Tibial nerve (tissue), 4 donors: ENCODE measurements around the gene HTR3A. TPM values are rescaled to one million over a fixed set of nuclear protein-coding genes. Genes with fewer than 3 reads are reported as not detected.

Experiments used
- DNase-seq, 2 donors: peaks; one replicate each; pipeline ENCODE4 v3.0.0-alpha.2; 2019; ENCODE audit warnings: low spot score in 2 of 2
- H3K27ac ChIP-seq, 4 donors: fragments of 200-600 bp; sonication (generic) in 3 of 4; one replicate each; pipeline ENCODE4 v1.5.1; 2017 to 2019; ENCODE audit warnings: mild to moderate bottlenecking in 1 of 4
- H3K27me3 ChIP-seq, 2 donors: fragments of 200-600 bp; sonication (generic) in 1 of 2; one replicate each; pipeline versions ENCODE4 v1.5.1 to v1.6.0; 2017 to 2019
- H3K36me3 ChIP-seq, 3 donors: fragments of 200-600 bp; sonication (generic); one replicate each; pipeline ENCODE4 v1.5.1; 2018 to 2019
- H3K4me1 ChIP-seq, 4 donors: fragments of 200-600 bp; sonication (generic) in 3 of 4; one replicate each; pipeline ENCODE4 v1.5.1; 2017 to 2019
- H3K4me3 ChIP-seq, 4 donors: fragments of 200-600 bp; sonication (generic) in 3 of 4; one replicate each; pipeline ENCODE4 v1.5.1; 2017 to 2019; ENCODE audit warnings: mild to moderate bottlenecking in 1 of 4, moderate library complexity in 1 of 4
- H3K9me3 ChIP-seq, 4 donors: fragments of 200-600 bp; sonication (generic) in 3 of 4; one replicate each; pipeline ENCODE4 v1.5.1; 2017 to 2019
- EP300 ChIP-seq, 2 donors: sonication (generic); formaldehyde crosslinking; IDR thresholded peaks; one replicate each; pipeline ENCODE4 v1.6.1; 2017; ENCODE audit warnings: antibody characterized with exemption in 2 of 2, mild to moderate bottlenecking in 1 of 2
- POLR2A ChIP-seq, 2 donors: fragments of 450-650 bp; IDR thresholded peaks; one replicate each; pipeline ENCODE4 v1.6.1; 2017; ENCODE audit warnings: antibody characterized with exemption in 2 of 2, mild to moderate bottlenecking in 2 of 2, moderate library complexity in 2 of 2
- WGBS, 2 donors: methylation state at CpG; one replicate each; pipeline ENCODE4 v1.1.5; 2018; 5-methylcytosine and 5-hydroxymethylcytosine counted together
- total RNA-seq, 4 donors: library from RNA; depleted of rRNA; stranded (reverse); fragments of >200 nt; gene quantifications; one replicate each; pipeline ENCODE4 v1.1.0, GENCODE V29; 2016
- TF ChIP-seq, protein P1 (sequence below), 5 experiments: fragments of 200-600 bp in 3 of 5; fragments of 450-650 bp in 2 of 5; sonication (generic) in 3 of 5; IDR thresholded peaks; one replicate each; pipeline ENCODE4 v1.5.1; 2016 to 2019; ENCODE audit warnings: antibody characterized with exemption in 5 of 5, mild to moderate bottlenecking in 3 of 5, moderate library complexity in 2 of 5

The HTR3A gene
- total RNA-seq, 4 donors from 2014 or later: not detected

DNA sequence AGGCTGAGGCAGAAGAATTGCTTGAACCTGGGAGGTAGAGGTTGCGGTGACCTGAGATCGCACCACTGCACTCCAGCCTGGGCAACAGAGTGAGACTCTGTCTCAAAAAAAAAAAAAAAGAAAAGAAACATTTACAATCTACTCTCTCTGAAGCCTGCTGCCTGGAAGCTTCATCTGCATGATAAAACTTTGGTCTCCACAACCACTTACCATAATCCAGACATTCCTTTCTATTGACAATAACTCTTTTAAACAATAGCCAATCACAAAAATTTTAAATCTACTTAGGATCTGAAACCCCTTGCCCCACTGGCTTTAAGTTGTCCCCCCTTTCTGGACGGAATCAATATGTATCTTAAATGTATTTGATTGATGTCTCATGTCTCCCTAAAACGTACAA lies 25.0 kb upstream of the HTR3A start:
- H3K27me3 ChIP-seq: peaks cover 0 to 27% of the 10 kb centered on the region in 2 donors
- H3K9me3 ChIP-seq: no peaks in the 10 kb centered on the region
- no peaks in the 10 kb centered on the region for H3K36me3 ChIP-seq
- no peak for DNase-seq
- no peaks in the 10 kb centered on the region for H3K4me1 ChIP-seq
- 68 to 80% methylated on average over 4 of the region's 4 CpGs for WGBS, 2 donors
- TF ChIP-seq, protein P1, sequence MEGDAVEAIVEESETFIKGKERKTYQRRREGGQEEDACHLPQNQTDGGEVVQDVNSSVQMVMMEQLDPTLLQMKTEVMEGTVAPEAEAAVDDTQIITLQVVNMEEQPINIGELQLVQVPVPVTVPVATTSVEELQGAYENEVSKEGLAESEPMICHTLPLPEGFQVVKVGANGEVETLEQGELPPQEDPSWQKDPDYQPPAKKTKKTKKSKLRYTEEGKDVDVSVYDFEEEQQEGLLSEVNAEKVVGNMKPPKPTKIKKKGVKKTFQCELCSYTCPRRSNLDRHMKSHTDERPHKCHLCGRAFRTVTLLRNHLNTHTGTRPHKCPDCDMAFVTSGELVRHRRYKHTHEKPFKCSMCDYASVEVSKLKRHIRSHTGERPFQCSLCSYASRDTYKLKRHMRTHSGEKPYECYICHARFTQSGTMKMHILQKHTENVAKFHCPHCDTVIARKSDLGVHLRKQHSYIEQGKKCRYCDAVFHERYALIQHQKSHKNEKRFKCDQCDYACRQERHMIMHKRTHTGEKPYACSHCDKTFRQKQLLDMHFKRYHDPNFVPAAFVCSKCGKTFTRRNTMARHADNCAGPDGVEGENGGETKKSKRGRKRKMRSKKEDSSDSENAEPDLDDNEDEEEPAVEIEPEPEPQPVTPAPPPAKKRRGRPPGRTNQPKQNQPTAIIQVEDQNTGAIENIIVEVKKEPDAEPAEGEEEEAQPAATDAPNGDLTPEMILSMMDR (IDR thresholded peaks at IDR 0.05): no peak
- TF ChIP-seq EP300 (IDR thresholded peaks at IDR 0.05) (no peak), POLR2A (IDR thresholded peaks at IDR 0.05) (no peak)
- H3K4me3 ChIP-seq: no peak overlapping the region
- H3K27ac ChIP-seq: no peak overlapping the region

DNA sequence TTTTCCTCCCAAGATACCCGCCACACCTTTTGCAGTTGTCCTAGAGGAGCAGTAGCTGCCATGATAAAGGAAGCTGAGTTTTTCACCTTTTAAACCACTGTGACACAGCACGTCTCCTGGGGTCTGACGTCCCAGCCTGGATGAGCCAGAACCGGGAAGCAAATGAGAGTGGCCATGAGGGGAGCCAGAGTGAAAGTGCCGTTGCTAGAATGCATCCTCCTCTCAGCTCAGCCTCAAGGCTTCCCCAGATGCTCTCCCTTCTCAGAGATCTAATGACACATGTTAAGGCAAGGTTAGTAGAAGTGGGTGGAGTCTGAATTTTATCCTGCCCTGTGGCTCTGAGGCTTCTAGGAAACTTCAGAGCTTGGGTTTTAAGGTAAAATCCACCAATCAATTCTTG lies 23.4 kb upstream of the HTR3A start:
- H3K9me3 ChIP-seq: no peaks in the 10 kb centered on the region
- peaks cover 0 to 33% of the 10 kb centered on the region in 2 donors for H3K27me3 ChIP-seq
- no peak for DNase-seq
- TF ChIP-seq EP300 (IDR thresholded peaks at IDR 0.05) (no peak), POLR2A (IDR thresholded peaks at IDR 0.05) (no peak)
- TF ChIP-seq, protein P1 (IDR thresholded peaks at IDR 0.05): no peak
- WGBS, 2 donors: 47 to 48% methylated on average over 5 of the region's 5 CpGs
- no peak overlapping the region for H3K27ac ChIP-seq
- H3K4me1 ChIP-seq: no peaks in the 10 kb centered on the region
- no peak overlapping the region for H3K4me3 ChIP-seq
- H3K36me3 ChIP-seq: no peaks in the 10 kb centered on the region

DNA sequence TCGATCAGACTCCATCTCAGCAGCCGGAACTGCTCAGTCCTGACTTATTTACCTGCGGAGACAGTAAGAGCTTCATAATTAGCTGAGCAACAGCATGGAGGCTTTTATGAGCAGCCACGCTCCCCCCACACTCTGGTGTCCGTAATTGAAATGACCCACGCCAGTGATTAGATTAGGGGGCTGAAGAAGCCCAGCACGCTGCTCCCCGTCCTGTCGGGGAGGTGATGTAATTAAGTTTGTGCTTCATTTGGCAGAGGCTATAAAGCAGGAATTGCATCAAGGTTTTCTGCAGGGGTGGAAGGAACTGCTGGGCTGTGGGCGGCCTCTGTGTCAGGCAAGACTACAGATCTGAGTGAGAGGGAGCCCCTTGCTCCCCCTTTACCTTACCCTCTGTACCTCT lies 22.8 kb upstream of the HTR3A start:
- Histone ChIP-seq H3K36me3 (no peaks in the 10 kb centered on the region), H3K27ac (no peak overlapping the region), H3K27me3 (peaks cover 0 to 33% of the 10 kb centered on the region in 2 donors), H3K9me3 (no peaks in the 10 kb centered on the region), H3K4me3 (no peak overlapping the region), H3K4me1 (no peaks in the 10 kb centered on the region)
- TF ChIP-seq EP300 (IDR thresholded peaks at IDR 0.05): no peak
- TF ChIP-seq, protein P1 (IDR thresholded peaks at IDR 0.05): no peak
- TF ChIP-seq POLR2A (IDR thresholded peaks at IDR 0.05): no peak
- WGBS, 2 donors: 25 to 28% methylated on average over 10 of the region's 10 CpGs
- DNase-seq: no peak

DNA sequence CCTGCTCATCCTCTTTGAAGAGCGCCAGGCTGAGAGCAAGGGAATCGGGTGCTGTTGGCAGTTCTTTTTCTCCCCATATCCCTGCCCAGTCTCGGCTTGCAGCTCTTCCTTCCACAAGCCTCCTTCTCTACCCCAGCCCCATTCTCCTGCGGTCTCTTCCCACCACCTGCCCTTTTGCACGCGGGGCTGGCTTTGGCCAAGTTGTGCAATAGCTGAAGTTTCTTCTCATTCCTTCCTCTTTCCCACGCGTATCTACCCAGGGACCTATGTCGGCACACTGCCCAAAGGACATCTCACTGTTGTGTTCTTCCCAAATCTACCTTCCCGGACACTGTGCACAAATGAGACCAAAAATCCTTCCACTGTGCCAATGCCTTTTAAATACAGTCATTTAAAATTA lies 22.3 kb upstream of the HTR3A start:
- Histone ChIP-seq H3K9me3 (no peaks in the 10 kb centered on the region), H3K36me3 (no peaks in the 10 kb centered on the region), H3K4me3 (no peak overlapping the region), H3K4me1 (no peaks in the 10 kb centered on the region), H3K27ac (no peak overlapping the region), H3K27me3 (peaks cover 0 to 33% of the 10 kb centered on the region in 2 donors)
- DNase-seq: no peak
- TF ChIP-seq EP300 (IDR thresholded peaks at IDR 0.05) (no peak), POLR2A (IDR thresholded peaks at IDR 0.05) (no peak)
- TF ChIP-seq, protein P1 (IDR thresholded peaks at IDR 0.05): no peak
- WGBS, 2 donors: 81 to 85% methylated on average over 10 of the region's 10 CpGs

DNA sequence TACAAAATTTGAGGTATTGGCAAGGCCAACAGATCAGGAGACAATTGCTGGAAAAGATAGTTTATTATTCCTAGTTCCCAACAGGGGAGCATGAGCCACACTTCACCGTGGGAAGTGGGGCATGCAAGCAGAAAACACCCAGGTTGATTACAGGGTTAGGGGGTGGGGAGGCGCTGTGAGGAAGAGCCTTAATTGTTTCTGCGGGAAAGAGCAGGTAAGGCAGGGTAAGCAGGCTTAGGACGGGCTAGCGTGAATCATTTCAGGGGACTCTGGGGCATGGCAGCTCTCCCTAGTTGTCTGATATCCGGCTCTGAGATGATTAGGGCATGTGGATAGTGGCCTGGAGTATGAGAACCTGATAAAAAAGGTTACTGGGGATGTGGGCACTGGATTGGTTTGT lies 20.7 kb upstream of the HTR3A start:
- 53 to 56% methylated on average over 6 of the region's 6 CpGs for WGBS, 2 donors
- no peaks in the 10 kb centered on the region for H3K4me1 ChIP-seq
- no peaks in the 10 kb centered on the region for H3K36me3 ChIP-seq
- no peaks in the 10 kb centered on the region for H3K9me3 ChIP-seq
- DNase-seq: no peak
- no peak overlapping the region for H3K27ac ChIP-seq
- H3K4me3 ChIP-seq: no peak overlapping the region
- peaks cover 0 to 33% of the 10 kb centered on the region in 2 donors for H3K27me3 ChIP-seq
- TF ChIP-seq POLR2A (IDR thresholded peaks at IDR 0.05): no peak
- TF ChIP-seq, protein P1 (IDR thresholded peaks at IDR 0.05): no peak
- no peak for TF ChIP-seq EP300 (IDR thresholded peaks at IDR 0.05)
